ENCODE results near the gene TUBGCP6. TPM values are rescaled to one million over a fixed set of nuclear protein-coding genes. Genes with fewer than 3 reads are reported as not detected.

The TUBGCP6 gene
- polyA plus RNA-seq, 3 donors, result 3.7 to 72.8 (median 4.3) TPM

DNA sequence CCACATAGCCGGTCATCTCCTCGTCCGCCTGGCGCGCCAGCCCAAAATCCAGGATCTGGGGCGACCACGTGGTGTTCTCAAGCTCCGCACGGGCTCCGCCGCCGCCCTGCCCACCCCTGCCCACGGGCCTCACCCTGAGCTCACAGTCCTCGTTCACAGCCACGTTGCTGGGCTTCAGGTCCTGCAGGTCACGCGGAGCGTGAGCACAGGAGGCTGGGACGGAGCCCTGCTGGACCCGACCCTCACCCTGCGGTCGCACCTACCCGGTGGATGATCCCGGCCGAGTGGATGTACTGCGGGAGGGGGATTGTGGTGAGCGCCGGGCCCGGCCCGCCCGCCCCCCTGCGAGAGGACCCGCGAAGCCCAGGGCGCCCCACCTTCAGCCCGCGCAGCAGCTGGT lies 22.2 kb upstream of the TUBGCP6 start:
- Mint-ChIP-seq H3K36me3 (no peaks in the 10 kb centered on the region), H3K4me3 (peak overlapping the region in 1 of 2 donors; percentile 39), H3K9me3 (peaks cover 0 to 30% (median 8%) of the 10 kb centered on the region in 7 donors), H3K27me3 (ENCODE audit: low read depth in 3 of 3) (peaks cover 55 to 79% (median 65%) of the 10 kb centered on the region in 3 donors), H3K4me1 (peaks cover 15% of the 10 kb centered on the region), H3K27ac (no peak overlapping the region)
- Histone ChIP-seq H3K4me2 (replicated peaks; ENCODE audit: extremely low read depth, low read length, poor library complexity, severe bottlenecking) (no peak overlapping the region), H3K9me3 (replicated peaks in 1 of 2; ENCODE audit: control insufficient read depth in 1 of 2, insufficient read depth in 1 of 2, low read length in 2 of 2) (peaks cover 7 to 15% of the 10 kb centered on the region in 2 donors), H3K36me3 (replicated peaks in 1 of 2; ENCODE audit: control insufficient read depth in 1 of 2, insufficient read depth in 2 of 2, low read length in 2 of 2) (no peaks in the 10 kb centered on the region), H3K27me3 (ENCODE audit: control insufficient read depth in 2 of 2, insufficient read depth in 2 of 2, low read length in 2 of 2) (peaks cover 30 to 56% of the 10 kb centered on the region in 2 donors), H2AFZ (ENCODE audit: insufficient read depth, low read depth, low read length, poor library complexity, severe bottlenecking) (no peak overlapping the region), H3K4me1 (ENCODE audit: control insufficient read depth in 1 of 2, insufficient read depth in 2 of 2, low read length in 2 of 2) (peaks cover 24 to 38% of the 10 kb centered on the region in 2 donors), H3K79me2 (ENCODE audit: insufficient read depth, low read length) (no peaks in the 10 kb centered on the region), H3K4me3 (replicated peaks in 1 of 3; ENCODE audit: low read depth in 2 of 3, low read length in 3 of 3) (no peak overlapping the region), H4K20me1 (ENCODE audit: insufficient read depth, low read length) (peaks cover 34% of the 10 kb centered on the region), H3K9ac (ENCODE audit: insufficient read depth, low read length, poor library complexity, severe bottlenecking) (no peak overlapping the region), H3K27ac (ENCODE audit: low read depth in 1 of 2, low read length in 2 of 2) (no peak overlapping the region)
- TF ChIP-seq, protein P1, sequence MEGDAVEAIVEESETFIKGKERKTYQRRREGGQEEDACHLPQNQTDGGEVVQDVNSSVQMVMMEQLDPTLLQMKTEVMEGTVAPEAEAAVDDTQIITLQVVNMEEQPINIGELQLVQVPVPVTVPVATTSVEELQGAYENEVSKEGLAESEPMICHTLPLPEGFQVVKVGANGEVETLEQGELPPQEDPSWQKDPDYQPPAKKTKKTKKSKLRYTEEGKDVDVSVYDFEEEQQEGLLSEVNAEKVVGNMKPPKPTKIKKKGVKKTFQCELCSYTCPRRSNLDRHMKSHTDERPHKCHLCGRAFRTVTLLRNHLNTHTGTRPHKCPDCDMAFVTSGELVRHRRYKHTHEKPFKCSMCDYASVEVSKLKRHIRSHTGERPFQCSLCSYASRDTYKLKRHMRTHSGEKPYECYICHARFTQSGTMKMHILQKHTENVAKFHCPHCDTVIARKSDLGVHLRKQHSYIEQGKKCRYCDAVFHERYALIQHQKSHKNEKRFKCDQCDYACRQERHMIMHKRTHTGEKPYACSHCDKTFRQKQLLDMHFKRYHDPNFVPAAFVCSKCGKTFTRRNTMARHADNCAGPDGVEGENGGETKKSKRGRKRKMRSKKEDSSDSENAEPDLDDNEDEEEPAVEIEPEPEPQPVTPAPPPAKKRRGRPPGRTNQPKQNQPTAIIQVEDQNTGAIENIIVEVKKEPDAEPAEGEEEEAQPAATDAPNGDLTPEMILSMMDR (IDR thresholded peaks at IDR 0.05), result no peak
- intact Hi-C loops (cut with micrococcal nuclease), result no loop called here
- 93% methylated on average over 37 of the region's 37 CpGs for WGBS (ENCODE audit: insufficient coverage)
- DNase-seq, result no peak

GRCh38 chr22:50264946-50265669 lies 20.3 kb upstream of the TUBGCP6 start:
- Mint-ChIP-seq H3K27me3 (ENCODE audit: low read depth in 3 of 3) (peaks cover 54 to 75% (median 61%) of the 10 kb centered on the region in 3 donors), H3K36me3 (no peaks in the 10 kb centered on the region), H3K4me1 (peaks cover 13% of the 10 kb centered on the region), H3K27ac (peak overlapping the region in 1 of 7 donors; percentile 29), H3K4me3 (no peak overlapping the region), H3K9me3 (peaks cover 0 to 27% (median 8%) of the 10 kb centered on the region in 7 donors)
- intact Hi-C loops (cut with micrococcal nuclease), result no loop called here
- H3K27ac ChIP-seq (ENCODE audit: low read depth in 1 of 2, low read length in 2 of 2), result no peak overlapping the region
- peaks cover 17% of the 10 kb centered on the region for H4K20me1 ChIP-seq (ENCODE audit: insufficient read depth, low read length)
- TF ChIP-seq, protein P1 (IDR thresholded peaks at IDR 0.05), result no peak
- WGBS (ENCODE audit: insufficient coverage), result 84% methylated on average over 12 of the region's 15 CpGs
- no peaks in the 10 kb centered on the region for H3K36me3 ChIP-seq (replicated peaks in 1 of 2; ENCODE audit: control insufficient read depth in 1 of 2, insufficient read depth in 2 of 2, low read length in 2 of 2)
- H3K4me2 ChIP-seq (replicated peaks; ENCODE audit: extremely low read depth, low read length, poor library complexity, severe bottlenecking), result no peak overlapping the region
- no peaks in the 10 kb centered on the region for H3K79me2 ChIP-seq (ENCODE audit: insufficient read depth, low read length)
- peaks cover 15 to 32% of the 10 kb centered on the region in 2 donors for H3K4me1 ChIP-seq (ENCODE audit: control insufficient read depth in 1 of 2, insufficient read depth in 2 of 2, low read length in 2 of 2)
- no peak overlapping the region for H3K9ac ChIP-seq (ENCODE audit: insufficient read depth, low read length, poor library complexity, severe bottlenecking)
- H3K9me3 ChIP-seq (replicated peaks in 1 of 2; ENCODE audit: control insufficient read depth in 1 of 2, insufficient read depth in 1 of 2, low read length in 2 of 2), result peaks cover 7 to 17% of the 10 kb centered on the region in 2 donors
- no peak for DNase-seq
- H3K27me3 ChIP-seq (ENCODE audit: control insufficient read depth in 2 of 2, insufficient read depth in 2 of 2, low read length in 2 of 2), result peaks cover 25 to 54% of the 10 kb centered on the region in 2 donors
- H3K4me3 ChIP-seq (replicated peaks in 1 of 3; ENCODE audit: low read depth in 2 of 3, low read length in 3 of 3), result no peak overlapping the region
- no peak overlapping the region for H2AFZ ChIP-seq (ENCODE audit: insufficient read depth, low read depth, low read length, poor library complexity, severe bottlenecking)

Measured in CD14-positive monocyte (primary cell).